ENCODE results near the gene G3BP2. TPM values are rescaled to one million over a fixed set of nuclear protein-coding genes. Genes with fewer than 3 reads are reported as not detected.

Gene G3BP2
- total and polyA plus RNA-seq, 2 experiments from 2014 or later = 103 to 411 TPM

DNA sequence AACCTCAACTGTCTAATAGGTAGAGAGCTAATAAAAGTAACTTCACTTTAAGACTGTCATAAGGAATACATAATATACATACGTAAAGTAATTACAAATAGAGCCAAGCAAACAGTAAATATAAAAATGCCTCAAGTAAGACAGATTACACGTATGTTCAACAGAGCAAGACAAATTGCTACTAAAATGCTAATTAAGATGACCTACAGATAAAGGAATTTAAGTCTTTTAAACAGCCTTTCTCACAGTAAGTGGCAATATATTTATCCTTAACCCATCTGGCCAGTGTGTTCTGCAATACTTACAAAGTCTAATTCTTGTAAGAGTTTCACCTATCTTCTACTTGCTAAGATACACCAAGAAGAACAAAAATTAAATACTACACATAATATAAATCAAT is 12.7 kb downstream of the G3BP2 start (continued):
- TF ChIP-seq, protein P1, sequence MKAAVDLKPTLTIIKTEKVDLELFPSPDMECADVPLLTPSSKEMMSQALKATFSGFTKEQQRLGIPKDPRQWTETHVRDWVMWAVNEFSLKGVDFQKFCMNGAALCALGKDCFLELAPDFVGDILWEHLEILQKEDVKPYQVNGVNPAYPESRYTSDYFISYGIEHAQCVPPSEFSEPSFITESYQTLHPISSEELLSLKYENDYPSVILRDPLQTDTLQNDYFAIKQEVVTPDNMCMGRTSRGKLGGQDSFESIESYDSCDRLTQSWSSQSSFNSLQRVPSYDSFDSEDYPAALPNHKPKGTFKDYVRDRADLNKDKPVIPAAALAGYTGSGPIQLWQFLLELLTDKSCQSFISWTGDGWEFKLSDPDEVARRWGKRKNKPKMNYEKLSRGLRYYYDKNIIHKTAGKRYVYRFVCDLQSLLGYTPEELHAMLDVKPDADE (IDR thresholded peaks at IDR 0.05) = no peak
- TF ChIP-seq NANOG (IDR thresholded peaks at IDR 0.05; ENCODE audit: borderline replicate concordance) = no peak
- TF ChIP-seq ZNF331 (CRISPR knock-in tag; IDR thresholded peaks at IDR 0.05; ENCODE audit: low read depth) = no peak
- TF ChIP-seq, protein P2, sequence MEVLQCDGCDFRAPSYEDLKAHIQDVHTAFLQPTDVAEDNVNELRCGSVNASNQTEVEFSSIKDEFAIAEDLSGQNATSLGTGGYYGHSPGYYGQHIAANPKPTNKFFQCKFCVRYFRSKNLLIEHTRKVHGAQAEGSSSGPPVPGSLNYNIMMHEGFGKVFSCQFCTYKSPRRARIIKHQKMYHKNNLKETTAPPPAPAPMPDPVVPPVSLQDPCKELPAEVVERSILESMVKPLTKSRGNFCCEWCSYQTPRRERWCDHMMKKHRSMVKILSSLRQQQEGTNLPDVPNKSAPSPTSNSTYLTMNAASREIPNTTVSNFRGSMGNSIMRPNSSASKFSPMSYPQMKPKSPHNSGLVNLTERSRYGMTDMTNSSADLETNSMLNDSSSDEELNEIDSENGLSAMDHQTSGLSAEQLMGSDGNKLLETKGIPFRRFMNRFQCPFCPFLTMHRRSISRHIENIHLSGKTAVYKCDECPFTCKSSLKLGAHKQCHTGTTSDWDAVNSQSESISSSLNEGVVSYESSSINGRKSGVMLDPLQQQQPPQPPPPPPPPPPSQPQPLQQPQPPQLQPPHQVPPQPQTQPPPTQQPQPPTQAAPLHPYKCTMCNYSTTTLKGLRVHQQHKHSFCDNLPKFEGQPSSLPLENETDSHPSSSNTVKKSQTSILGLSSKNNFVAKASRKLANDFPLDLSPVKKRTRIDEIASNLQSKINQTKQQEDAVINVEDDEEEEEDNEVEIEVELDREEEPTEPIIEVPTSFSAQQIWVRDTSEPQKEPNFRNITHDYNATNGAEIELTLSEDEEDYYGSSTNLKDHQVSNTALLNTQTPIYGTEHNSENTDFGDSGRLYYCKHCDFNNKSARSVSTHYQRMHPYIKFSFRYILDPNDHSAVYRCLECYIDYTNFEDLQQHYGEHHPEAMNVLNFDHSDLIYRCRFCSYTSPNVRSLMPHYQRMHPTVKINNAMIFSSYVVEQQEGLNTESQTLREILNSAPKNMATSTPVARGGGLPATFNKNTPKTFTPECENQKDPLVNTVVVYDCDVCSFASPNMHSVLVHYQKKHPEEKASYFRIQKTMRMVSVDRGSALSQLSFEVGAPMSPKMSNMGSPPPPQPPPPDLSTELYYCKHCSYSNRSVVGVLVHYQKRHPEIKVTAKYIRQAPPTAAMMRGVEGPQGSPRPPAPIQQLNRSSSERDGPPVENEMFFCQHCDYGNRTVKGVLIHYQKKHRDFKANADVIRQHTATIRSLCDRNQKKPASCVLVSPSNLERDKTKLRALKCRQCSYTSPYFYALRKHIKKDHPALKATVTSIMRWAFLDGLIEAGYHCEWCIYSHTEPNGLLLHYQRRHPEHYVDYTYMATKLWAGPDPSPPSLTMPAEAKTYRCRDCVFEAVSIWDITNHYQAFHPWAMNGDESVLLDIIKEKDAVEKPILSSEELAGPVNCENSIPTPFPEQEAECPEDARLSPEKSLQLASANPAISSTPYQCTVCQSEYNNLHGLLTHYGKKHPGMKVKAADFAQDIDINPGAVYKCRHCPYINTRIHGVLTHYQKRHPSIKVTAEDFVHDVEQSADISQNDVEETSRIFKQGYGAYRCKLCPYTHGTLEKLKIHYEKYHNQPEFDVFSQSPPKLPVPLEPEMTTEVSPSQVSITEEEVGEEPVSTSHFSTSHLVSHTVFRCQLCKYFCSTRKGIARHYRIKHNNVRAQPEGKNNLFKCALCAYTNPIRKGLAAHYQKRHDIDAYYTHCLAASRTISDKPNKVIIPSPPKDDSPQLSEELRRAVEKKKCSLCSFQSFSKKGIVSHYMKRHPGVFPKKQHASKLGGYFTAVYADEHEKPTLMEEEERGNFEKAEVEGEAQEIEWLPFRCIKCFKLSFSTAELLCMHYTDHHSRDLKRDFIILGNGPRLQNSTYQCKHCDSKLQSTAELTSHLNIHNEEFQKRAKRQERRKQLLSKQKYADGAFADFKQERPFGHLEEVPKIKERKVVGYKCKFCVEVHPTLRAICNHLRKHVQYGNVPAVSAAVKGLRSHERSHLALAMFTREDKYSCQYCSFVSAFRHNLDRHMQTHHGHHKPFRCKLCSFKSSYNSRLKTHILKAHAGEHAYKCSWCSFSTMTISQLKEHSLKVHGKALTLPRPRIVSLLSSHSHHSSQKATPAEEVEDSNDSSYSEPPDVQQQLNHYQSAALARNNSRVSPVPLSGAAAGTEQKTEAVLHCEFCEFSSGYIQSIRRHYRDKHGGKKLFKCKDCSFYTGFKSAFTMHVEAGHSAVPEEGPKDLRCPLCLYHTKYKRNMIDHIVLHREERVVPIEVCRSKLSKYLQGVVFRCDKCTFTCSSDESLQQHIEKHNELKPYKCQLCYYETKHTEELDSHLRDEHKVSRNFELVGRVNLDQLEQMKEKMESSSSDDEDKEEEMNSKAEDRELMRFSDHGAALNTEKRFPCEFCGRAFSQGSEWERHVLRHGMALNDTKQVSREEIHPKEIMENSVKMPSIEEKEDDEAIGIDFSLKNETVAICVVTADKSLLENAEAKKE (CRISPR knock-in tag; IDR thresholded peaks at IDR 0.05) = no peak

DNA sequence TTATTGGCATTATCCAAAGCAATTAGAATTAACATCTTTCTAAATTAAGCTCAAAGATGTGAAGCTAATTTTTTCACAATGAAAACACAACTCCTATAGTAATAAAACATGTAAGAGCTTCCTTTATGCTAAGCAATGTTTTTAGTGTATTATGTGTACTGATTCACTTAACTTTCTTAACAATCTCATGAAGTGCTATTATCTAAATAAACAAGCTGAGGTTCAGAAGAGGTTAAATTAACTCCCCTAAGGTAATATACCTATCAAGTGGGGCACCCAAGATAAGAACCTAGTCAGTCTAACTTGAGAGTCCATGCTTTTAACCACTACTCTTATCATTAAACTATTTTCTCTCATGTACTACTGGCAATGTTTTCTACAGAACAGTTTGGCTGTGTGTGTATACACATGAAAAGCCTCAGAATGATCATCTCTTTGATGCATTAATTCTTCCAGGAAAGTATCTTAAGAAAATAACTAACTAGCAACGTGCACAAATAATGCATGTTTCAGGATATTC is 13.6 kb downstream of the G3BP2 start:
- no peak for DNase-seq (ENCODE audit: low spot score)
- no peak overlapping the region for H3K4me3 ChIP-seq
- peaks cover 74% of the 10 kb centered on the region for H3K36me3 Mint-ChIP-seq (ENCODE audit: low read depth)
- H3K36me3 ChIP-seq (ENCODE audit: insufficient read depth) = peaks cover 60% of the 10 kb centered on the region
- H3K79me2 ChIP-seq (replicated peaks; ENCODE audit: insufficient read depth) = peaks cover 100% of the 10 kb centered on the region
- H3K27me3 Mint-ChIP-seq (ENCODE audit: insufficient read depth, low read depth, poor library complexity) = no peaks in the 10 kb centered on the region
- H3K9me2 ChIP-seq (ENCODE audit: insufficient read depth) = no peaks in the 10 kb centered on the region
- H3K4me1 Mint-ChIP-seq = peaks cover 7% of the 10 kb centered on the region
- H3K4me1 ChIP-seq (ENCODE audit: insufficient read depth) = no peaks in the 10 kb centered on the region
- 0 out of 2 replicates have a peak overlapping the region, but pooled peaks have one; percentile 30 for H3K27ac ChIP-seq (ENCODE audit: low read depth)
- no peak for ATAC-seq
- H3K4me3 Mint-ChIP-seq = no peak overlapping the region
- H3F3A ChIP-seq (replicated peaks; ENCODE audit: low read depth) = peaks cover 7% of the 10 kb centered on the region
- no peaks in the 10 kb centered on the region for H3K27me3 ChIP-seq (ENCODE audit: insufficient read depth)
- no peak overlapping the region; the same call in 1 of the 2 replicates for H3K27ac Mint-ChIP-seq
- H3K4me2 ChIP-seq = no peak overlapping the region
- H4K20me1 ChIP-seq (replicated peaks; ENCODE audit: insufficient read depth) = peaks cover 41% of the 10 kb centered on the region
- H2AFZ ChIP-seq = no peak overlapping the region
- H3K9me3 Mint-ChIP-seq = no peaks in the 10 kb centered on the region
- TF ChIP-seq JUNB (IDR thresholded peaks at IDR 0.05; ENCODE audit: unreplicated experiment) (no peak), NANOG (IDR thresholded peaks at IDR 0.05; ENCODE audit: borderline replicate concordance) (no peak), ZNF331 (CRISPR knock-in tag; IDR thresholded peaks at IDR 0.05; ENCODE audit: low read depth) (no peak), POLR2AphosphoS5 (IDR thresholded peaks at IDR 0.05; ENCODE audit: low read depth) (no peak), STAT1 (IDR thresholded peaks at IDR 0.05; ENCODE audit: unreplicated experiment) (no peak), EZH2phosphoT487 (IDR thresholded peaks at IDR 0.05; ENCODE audit: unreplicated experiment) (no peak), CREB1 (CRISPR knock-in tag; IDR thresholded peaks at IDR 0.05; ENCODE audit: low read depth) (no peak)
- TF ChIP-seq, protein P3, sequence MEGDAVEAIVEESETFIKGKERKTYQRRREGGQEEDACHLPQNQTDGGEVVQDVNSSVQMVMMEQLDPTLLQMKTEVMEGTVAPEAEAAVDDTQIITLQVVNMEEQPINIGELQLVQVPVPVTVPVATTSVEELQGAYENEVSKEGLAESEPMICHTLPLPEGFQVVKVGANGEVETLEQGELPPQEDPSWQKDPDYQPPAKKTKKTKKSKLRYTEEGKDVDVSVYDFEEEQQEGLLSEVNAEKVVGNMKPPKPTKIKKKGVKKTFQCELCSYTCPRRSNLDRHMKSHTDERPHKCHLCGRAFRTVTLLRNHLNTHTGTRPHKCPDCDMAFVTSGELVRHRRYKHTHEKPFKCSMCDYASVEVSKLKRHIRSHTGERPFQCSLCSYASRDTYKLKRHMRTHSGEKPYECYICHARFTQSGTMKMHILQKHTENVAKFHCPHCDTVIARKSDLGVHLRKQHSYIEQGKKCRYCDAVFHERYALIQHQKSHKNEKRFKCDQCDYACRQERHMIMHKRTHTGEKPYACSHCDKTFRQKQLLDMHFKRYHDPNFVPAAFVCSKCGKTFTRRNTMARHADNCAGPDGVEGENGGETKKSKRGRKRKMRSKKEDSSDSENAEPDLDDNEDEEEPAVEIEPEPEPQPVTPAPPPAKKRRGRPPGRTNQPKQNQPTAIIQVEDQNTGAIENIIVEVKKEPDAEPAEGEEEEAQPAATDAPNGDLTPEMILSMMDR (conservative IDR thresholded peaks at IDR 0.05; ENCODE audit: low read depth in 2 of 2) = no peak
- TF ChIP-seq, protein P4, sequence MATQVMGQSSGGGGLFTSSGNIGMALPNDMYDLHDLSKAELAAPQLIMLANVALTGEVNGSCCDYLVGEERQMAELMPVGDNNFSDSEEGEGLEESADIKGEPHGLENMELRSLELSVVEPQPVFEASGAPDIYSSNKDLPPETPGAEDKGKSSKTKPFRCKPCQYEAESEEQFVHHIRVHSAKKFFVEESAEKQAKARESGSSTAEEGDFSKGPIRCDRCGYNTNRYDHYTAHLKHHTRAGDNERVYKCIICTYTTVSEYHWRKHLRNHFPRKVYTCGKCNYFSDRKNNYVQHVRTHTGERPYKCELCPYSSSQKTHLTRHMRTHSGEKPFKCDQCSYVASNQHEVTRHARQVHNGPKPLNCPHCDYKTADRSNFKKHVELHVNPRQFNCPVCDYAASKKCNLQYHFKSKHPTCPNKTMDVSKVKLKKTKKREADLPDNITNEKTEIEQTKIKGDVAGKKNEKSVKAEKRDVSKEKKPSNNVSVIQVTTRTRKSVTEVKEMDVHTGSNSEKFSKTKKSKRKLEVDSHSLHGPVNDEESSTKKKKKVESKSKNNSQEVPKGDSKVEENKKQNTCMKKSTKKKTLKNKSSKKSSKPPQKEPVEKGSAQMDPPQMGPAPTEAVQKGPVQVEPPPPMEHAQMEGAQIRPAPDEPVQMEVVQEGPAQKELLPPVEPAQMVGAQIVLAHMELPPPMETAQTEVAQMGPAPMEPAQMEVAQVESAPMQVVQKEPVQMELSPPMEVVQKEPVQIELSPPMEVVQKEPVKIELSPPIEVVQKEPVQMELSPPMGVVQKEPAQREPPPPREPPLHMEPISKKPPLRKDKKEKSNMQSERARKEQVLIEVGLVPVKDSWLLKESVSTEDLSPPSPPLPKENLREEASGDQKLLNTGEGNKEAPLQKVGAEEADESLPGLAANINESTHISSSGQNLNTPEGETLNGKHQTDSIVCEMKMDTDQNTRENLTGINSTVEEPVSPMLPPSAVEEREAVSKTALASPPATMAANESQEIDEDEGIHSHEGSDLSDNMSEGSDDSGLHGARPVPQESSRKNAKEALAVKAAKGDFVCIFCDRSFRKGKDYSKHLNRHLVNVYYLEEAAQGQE (IDR thresholded peaks at IDR 0.05; ENCODE audit: unreplicated experiment) = no peak
- TF ChIP-seq, protein P1 (IDR thresholded peaks at IDR 0.05) = no peak
